Measurements from ENCODE around the gene CENPP.

Gene CENPP

DNA sequence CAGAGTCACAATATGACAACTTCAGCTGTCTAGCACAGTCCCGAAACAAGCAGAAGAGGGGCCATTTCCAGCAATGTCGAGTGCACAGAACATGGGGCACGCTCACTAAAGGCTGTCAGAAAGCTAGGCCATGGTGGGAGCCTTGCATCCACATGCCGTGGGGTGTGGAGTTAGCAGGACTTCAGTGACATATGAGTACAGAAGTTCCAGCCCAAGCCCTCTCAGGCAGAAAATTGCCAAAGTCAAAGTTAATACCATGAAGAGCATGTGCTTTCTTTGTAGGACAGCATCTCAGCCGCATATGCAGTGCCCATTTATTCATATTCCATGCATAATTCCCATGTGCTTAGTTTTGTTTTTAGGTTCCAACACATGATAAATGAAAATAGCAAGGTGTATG, 183.3 kb downstream of the CENPP start:
- no peak overlapping the region for H3K4me3 ChIP-seq (ENCODE audit: low read depth, low read length)
- DNase-seq (ENCODE audit: low read depth) = no peak
- TF ChIP-seq, protein P1, sequence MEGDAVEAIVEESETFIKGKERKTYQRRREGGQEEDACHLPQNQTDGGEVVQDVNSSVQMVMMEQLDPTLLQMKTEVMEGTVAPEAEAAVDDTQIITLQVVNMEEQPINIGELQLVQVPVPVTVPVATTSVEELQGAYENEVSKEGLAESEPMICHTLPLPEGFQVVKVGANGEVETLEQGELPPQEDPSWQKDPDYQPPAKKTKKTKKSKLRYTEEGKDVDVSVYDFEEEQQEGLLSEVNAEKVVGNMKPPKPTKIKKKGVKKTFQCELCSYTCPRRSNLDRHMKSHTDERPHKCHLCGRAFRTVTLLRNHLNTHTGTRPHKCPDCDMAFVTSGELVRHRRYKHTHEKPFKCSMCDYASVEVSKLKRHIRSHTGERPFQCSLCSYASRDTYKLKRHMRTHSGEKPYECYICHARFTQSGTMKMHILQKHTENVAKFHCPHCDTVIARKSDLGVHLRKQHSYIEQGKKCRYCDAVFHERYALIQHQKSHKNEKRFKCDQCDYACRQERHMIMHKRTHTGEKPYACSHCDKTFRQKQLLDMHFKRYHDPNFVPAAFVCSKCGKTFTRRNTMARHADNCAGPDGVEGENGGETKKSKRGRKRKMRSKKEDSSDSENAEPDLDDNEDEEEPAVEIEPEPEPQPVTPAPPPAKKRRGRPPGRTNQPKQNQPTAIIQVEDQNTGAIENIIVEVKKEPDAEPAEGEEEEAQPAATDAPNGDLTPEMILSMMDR (IDR thresholded peaks at IDR 0.05; ENCODE audit: low read depth, low read length) = no peak

DNA sequence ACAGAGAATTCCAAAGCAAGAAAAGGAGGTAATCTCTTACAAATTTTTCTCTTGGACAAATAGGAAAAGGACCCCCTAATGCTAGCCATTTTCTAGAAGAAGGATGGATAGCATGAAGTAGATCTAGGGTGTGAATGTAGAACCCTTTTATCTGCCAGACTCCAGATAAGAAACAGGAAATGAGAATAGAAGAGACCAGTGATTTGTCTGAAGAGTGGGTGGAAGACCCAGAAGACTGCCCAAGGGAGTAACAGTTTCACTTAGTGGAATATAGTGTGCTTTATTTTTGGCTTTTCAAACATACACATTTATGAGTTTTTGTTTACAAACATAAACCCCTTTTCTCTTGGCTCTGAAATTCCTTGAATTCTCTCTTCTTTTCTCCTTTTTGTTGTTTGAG, 185.0 kb downstream of the CENPP start:
- TF ChIP-seq POLR2A (IDR thresholded peaks at IDR 0.05; ENCODE audit: extremely low read depth, insufficient read length) (no peak), MYC (IDR thresholded peaks at IDR 0.05; ENCODE audit: low read depth, low read length) (no peak)
- TF ChIP-seq, protein P2, sequence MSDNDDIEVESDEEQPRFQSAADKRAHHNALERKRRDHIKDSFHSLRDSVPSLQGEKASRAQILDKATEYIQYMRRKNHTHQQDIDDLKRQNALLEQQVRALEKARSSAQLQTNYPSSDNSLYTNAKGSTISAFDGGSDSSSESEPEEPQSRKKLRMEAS (IDR thresholded peaks at IDR 0.05; ENCODE audit: low read depth, low read length) = no peak
- TF ChIP-seq, protein P1 (IDR thresholded peaks at IDR 0.05; ENCODE audit: low read depth, low read length) = no peak
- no peak for DNase-seq (ENCODE audit: low read depth)
- no peak overlapping the region for H3K4me3 ChIP-seq (ENCODE audit: low read depth, low read length)

DNA sequence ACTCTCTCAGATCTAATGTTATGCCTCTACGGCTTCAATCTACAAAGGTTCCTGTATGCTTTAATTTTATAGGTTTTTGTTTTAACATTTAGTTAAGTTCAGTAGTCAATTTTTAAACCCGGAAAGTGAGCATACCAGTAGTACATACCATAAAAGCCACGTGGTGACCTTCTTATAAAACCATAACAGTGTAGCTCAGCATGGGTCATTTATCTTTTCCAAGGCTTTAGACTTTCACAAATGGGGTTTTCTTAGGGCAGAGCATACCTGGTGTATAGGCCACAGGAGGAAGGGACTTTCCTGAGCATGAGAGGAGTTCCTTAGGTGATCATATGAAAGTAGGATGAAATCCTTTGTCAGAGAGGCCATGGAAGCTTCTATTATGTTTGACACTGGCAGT, 186.9 kb downstream of the CENPP start:
- TF ChIP-seq MYC (IDR thresholded peaks at IDR 0.05; ENCODE audit: low read depth, low read length) (no peak), POLR2A (IDR thresholded peaks at IDR 0.05; ENCODE audit: extremely low read depth, insufficient read length) (no peak)
- TF ChIP-seq, protein P1 (IDR thresholded peaks at IDR 0.05; ENCODE audit: low read depth, low read length) = no peak
- TF ChIP-seq, protein P2 (IDR thresholded peaks at IDR 0.05; ENCODE audit: low read depth, low read length) = no peak
- no peak overlapping the region for H3K4me3 ChIP-seq (ENCODE audit: low read depth, low read length)
- no peak for DNase-seq (ENCODE audit: low read depth)

DNA sequence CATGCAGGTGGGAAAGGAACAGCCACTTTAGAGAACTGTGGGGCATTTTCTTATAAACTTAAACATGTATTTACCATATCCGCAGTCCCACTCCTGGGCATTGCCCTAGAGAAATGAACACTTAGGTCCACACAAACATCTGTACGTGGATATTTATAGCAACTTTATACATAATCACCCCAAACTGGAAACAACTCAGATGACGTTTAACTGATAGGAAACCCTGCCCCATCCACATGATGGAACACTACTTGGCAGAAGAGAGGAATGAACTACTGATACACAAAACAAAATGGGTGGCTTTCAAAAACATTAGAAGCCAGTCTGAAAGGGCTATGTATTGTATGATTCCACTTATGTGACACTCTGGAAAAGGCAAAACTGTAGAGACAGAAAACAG, 187.6 kb downstream of the CENPP start:
- no peak for TF ChIP-seq MYC (IDR thresholded peaks at IDR 0.05; ENCODE audit: low read depth, low read length)
- TF ChIP-seq POLR2A (IDR thresholded peaks at IDR 0.05; ENCODE audit: extremely low read depth, insufficient read length) = no peak
- TF ChIP-seq, protein P2 (IDR thresholded peaks at IDR 0.05; ENCODE audit: low read depth, low read length) = no peak
- TF ChIP-seq, protein P1 (IDR thresholded peaks at IDR 0.05; ENCODE audit: low read depth, low read length) = no peak
- no peak for DNase-seq (ENCODE audit: low read depth)
- no peak overlapping the region for H3K4me3 ChIP-seq (ENCODE audit: low read depth, low read length)

DNA sequence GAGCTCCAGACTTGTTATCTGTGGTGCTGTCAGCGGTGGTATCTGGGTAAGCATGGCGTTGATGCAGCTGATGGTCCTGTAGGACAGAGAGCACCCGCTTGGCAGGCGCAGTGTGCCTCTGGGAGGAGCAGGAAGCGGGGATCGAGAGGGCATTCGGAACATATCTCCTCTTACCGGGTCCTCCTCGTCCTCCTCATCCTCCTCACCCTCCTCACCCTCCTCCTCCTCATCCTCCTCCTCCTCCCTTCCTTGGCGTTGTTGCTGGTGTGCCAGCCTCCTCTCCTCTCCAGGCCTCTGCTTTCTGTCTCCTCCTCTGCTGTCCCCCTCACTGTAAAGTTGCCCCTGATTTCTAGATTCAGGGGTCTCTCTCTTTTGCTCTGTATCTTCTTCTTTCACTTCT, 188.9 kb downstream of the CENPP start:
- TF ChIP-seq POLR2A (IDR thresholded peaks at IDR 0.05; ENCODE audit: extremely low read depth, insufficient read length) = no peak
- TF ChIP-seq MYC (IDR thresholded peaks at IDR 0.05; ENCODE audit: low read depth, low read length) = no peak
- TF ChIP-seq, protein P1 (IDR thresholded peaks at IDR 0.05; ENCODE audit: low read depth, low read length) = no peak
- TF ChIP-seq, protein P2 (IDR thresholded peaks at IDR 0.05; ENCODE audit: low read depth, low read length) = no peak
- H3K4me3 ChIP-seq (ENCODE audit: low read depth, low read length) = no peak overlapping the region
- DNase-seq (ENCODE audit: low read depth) = no peak

DNA sequence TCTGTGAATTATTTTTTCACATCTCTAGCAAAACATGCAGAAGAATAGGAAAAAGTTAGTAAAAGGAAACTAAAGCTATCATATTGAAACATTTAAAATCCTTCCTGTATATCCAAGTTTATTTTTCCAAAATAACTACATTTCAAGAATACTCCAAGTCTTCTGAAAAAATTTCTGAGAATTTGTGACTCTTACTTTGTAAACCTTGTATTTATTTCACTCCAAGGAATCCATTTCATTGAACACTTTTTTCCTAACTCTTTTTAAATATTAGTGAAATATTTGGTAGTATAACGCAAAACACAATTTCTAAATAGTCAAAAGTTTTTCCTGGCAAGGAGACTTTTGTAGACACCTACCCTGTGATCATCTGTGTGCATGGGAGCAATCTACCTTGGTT, 190.8 kb downstream of the CENPP start:
- H3K4me3 ChIP-seq (ENCODE audit: low read depth, low read length) = no peak overlapping the region
- TF ChIP-seq MYC (IDR thresholded peaks at IDR 0.05; ENCODE audit: low read depth, low read length) (no peak), POLR2A (IDR thresholded peaks at IDR 0.05; ENCODE audit: extremely low read depth, insufficient read length) (no peak)
- TF ChIP-seq, protein P1 (IDR thresholded peaks at IDR 0.05; ENCODE audit: low read depth, low read length) = no peak
- TF ChIP-seq, protein P2 (IDR thresholded peaks at IDR 0.05; ENCODE audit: low read depth, low read length) = no peak
- DNase-seq (ENCODE audit: low read depth) = no peak

Measured in NB4 (cell line).